Testis (tissue), 3 donors: Measurements from ENCODE around the gene FAM3B. TPM values are rescaled to one million over a fixed set of nuclear protein-coding genes. Genes with fewer than 3 reads are reported as not detected.

Source experiments
- DNase-seq: peaks from one replicate; pipeline ENCODE4 v3.0.0-alpha.2; 2019
- H3K27ac ChIP-seq, 2 donors: fragments of 200-600 bp; sonication (generic); one replicate each; pipeline ENCODE4 v1.5.1; 2019
- H3K27me3 ChIP-seq: fragments of 200-600 bp; sonication (generic); one replicate; pipeline ENCODE4 v1.5.1; 2019
- H3K36me3 ChIP-seq: fragments of 200-600 bp; sonication (generic); one replicate; pipeline ENCODE4 v1.5.1; 2017; ENCODE audit warnings: low read depth; ENCODE audit errors: missing control alignments
- H3K4me1 ChIP-seq: fragments of 200-600 bp; sonication (generic); one replicate; pipeline ENCODE4 v1.5.1; 2019
- H3K4me3 ChIP-seq, 2 donors: fragments of 200-600 bp; sonication (generic); one replicate each; pipeline ENCODE4 v1.5.1; 2017 to 2019
- H3K9me3 ChIP-seq: fragments of 200-600 bp; sonication (generic); one replicate; pipeline ENCODE4 v1.5.1; 2017
- CTCF ChIP-seq, 3 experiments: fragments of 450-650 bp in 2 of 3; fragments of 200-600 bp in 1 of 3; sonication (generic) in 1 of 3; IDR thresholded peaks; one replicate each; pipeline ENCODE4 v1.5.1; 2016 to 2019; ENCODE audit warnings: antibody characterized with exemption in 3 of 3, mild to moderate bottlenecking in 2 of 3, moderate library complexity in 1 of 3
- POLR2A ChIP-seq: fragments of 450-650 bp; IDR thresholded peaks from one replicate; pipeline ENCODE4 v1.6.1; 2017; ENCODE audit warnings: antibody characterized with exemption, mild to moderate bottlenecking, moderate library complexity
- WGBS, 2 donors: methylation state at CpG; one replicate each; pipeline ENCODE4 v1.1.5; 2018; 5-methylcytosine and 5-hydroxymethylcytosine counted together
- intact Hi-C: fragments of 100-400 bp; cut with DNase I; formaldehyde crosslinking; loops from one replicate; pipeline ENCODE4 v1.15.1; 2023; ENCODE audit warnings: low total_unique reads
- polyA plus RNA-seq: library from polyadenylated mRNA; stranded (reverse); fragments of 350-450 nt; fragmentation: Illumina TruSeq; extraction: RNeasy Lipid Tissue Mini Kit (QIAGEN cat#74804); gene quantifications from one replicate; pipeline ENCODE4 v1.2.3, GENCODE V29; 2014; ENCODE audit warnings: low read depth, low replicate concordance; ENCODE audit not compliant: insufficient read depth
- total RNA-seq, 2 donors: library from RNA; depleted of rRNA; stranded (reverse); fragments of >200 nt; gene quantifications; one replicate each; pipeline ENCODE4 v1.2.3, GENCODE V29; 2016

FAM3B gene
- total and polyA plus RNA-seq, 3 donors from 2014 or later = 4.9 to 14.1 (median 9.4) TPM

DNA sequence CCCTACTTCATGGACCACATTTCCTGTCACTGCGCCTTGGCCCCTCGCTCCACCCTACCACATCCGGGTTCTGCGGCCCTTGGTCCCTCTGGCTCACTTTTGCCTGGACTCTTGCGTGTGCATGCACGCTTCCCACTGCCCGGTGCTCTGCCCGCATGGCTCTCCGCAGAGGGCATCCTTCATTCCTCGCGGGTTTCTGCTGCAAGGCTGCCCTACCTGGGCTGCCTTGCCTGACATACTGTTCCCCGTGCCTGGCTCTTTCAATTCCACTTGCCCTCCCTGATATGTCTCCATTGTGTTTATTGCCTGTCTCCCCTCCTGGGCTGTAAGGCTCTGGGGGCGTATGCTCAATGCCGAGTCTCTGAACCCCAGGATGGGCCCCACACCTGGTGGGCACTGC, 71.7 kb downstream of the FAM3B start:
- no peaks in the 10 kb centered on the region for H3K9me3 ChIP-seq
- H3K27ac ChIP-seq = no peak overlapping the region
- no peaks in the 10 kb centered on the region for H3K27me3 ChIP-seq
- WGBS, 2 donors = 94 to 95% methylated on average over 14 of the region's 14 CpGs
- no peak overlapping the region for H3K4me3 ChIP-seq
- H3K36me3 ChIP-seq = no peaks in the 10 kb centered on the region
- TF ChIP-seq POLR2A = no peak
- TF ChIP-seq CTCF (IDR thresholded peaks at IDR 0.05) = no peak
- peaks cover 12% of the 10 kb centered on the region for H3K4me1 ChIP-seq
- intact Hi-C loops = no loop called here
- no peak for DNase-seq

DNA sequence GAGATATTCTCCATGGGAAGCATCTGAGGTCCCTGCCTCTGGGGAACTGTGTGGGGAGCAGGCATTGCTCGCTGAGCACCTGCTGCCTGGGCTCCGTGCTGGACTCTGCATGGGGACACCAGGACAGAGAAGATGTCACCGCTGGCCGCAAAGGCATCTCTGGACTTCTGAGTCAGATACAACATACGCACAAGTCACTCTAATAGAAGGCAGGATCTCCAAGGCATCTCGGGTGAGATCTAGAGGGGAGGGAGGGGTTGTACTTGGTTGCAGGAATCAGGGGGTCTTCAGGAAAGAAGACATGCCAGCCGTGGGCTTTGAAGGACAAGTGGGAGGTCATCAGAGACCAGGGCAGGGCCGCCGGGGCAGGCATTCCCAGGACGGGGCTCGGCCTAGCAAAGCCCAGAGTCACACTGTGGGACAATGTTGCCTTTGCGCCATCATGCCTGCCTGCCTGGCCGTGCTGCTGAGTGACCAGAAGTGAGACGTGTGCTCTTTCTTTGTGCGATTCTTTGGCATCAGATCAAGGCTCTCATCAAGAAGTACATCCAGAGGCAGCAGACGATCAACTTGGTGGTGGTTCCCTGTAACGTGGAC, 73.5 kb downstream of the FAM3B start:
- WGBS, 2 donors = 92 to 94% methylated on average over 17 of the region's 17 CpGs
- Histone ChIP-seq H3K4me1 (peaks cover 12% of the 10 kb centered on the region), H3K9me3 (no peaks in the 10 kb centered on the region), H3K4me3 (no peak overlapping the region), H3K36me3 (no peaks in the 10 kb centered on the region), H3K27me3 (no peaks in the 10 kb centered on the region), H3K27ac (no peak overlapping the region)
- intact Hi-C loops = no loop called here
- DNase-seq = no peak
- no peak for TF ChIP-seq CTCF (IDR thresholded peaks at IDR 0.05)
- no peak for TF ChIP-seq POLR2A

DNA sequence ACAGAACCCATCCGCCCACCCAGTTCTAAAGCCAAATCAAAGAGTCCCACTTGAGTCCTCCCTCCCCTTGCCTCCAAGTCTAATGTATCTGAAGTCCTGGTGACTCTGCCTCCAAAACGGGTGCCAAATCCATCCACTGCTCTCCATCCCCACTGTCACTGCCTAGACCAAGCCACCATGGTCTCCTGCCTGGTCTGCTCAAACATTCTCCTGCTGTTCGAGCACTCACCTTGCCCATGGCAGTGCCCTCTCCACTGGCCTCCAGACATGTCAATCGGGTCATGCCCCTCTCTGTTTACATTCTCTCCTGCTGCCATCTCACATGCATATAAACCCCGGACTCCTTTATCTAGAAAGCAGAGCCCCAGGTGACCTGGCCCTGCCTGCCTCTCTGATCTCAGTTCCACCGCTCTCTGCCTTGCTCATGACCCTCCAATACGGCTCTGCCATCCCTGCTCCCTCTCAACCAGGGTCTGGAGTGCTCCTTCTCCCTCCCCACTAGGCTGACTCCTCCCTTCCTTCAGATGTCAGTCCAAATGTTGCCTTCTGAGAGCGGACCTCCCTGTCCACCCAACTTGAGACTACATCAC, 77.4 kb downstream of the FAM3B start:
- Histone ChIP-seq H3K36me3 (no peaks in the 10 kb centered on the region), H3K4me1 (peaks cover 6% of the 10 kb centered on the region), H3K4me3 (no peak overlapping the region), H3K9me3 (no peaks in the 10 kb centered on the region), H3K27ac (no peak overlapping the region), H3K27me3 (no peaks in the 10 kb centered on the region)
- intact Hi-C loops = no loop called here
- no peak for DNase-seq
- TF ChIP-seq POLR2A (no peak), CTCF (IDR thresholded peaks at IDR 0.05) (no peak)
- 91 to 92% methylated on average over 8 of the region's 8 CpGs for WGBS, 2 donors

DNA sequence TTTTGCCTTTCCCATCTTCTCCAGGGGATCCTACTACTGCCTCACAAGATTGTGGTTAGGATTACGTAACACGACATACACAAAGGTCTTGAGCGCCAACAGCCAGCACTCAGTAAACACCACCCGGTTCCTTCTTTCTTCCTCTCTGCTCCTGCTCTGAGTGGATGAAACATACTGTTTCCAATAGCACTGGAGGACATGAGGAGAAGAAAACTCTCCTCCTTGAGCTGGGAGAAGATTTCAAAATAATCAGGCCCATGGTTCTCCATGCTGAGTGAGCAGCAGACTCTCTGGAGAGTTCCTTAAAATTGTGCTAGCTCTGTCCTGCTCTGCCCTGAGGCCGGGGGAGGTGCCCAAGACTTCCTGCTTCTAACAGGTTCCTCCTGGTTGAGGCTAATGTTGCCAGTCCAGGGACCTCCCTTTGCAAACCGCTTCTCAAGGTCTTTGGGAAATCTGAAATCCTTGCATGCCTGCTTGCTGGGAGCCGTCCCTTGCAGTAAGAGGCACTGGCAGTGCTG, 80.0 kb downstream of the FAM3B start:
- Histone ChIP-seq H3K4me3 (no peak overlapping the region), H3K9me3 (no peaks in the 10 kb centered on the region), H3K36me3 (no peaks in the 10 kb centered on the region), H3K27me3 (no peaks in the 10 kb centered on the region), H3K27ac (no peak overlapping the region), H3K4me1 (peaks cover 6% of the 10 kb centered on the region)
- intact Hi-C loops = no loop called here
- DNase-seq = peak; percentile 78
- TF ChIP-seq CTCF (IDR thresholded peaks at IDR 0.05) = no peak
- no peak for TF ChIP-seq POLR2A
- 63 to 76% methylated on average over 7 of the region's 7 CpGs for WGBS, 2 donors

GRCh38 chr21:41397471-41397891, 80.9 kb downstream of the FAM3B start:
- Histone ChIP-seq H3K4me1 (peaks cover 6% of the 10 kb centered on the region), H3K27me3 (no peaks in the 10 kb centered on the region), H3K9me3 (no peaks in the 10 kb centered on the region), H3K27ac (no peak overlapping the region), H3K36me3 (no peaks in the 10 kb centered on the region), H3K4me3 (no peak overlapping the region)
- no peak for DNase-seq
- WGBS, 2 donors = 93 to 95% methylated on average over 7 of the region's 7 CpGs
- no peak for TF ChIP-seq POLR2A
- no peak for TF ChIP-seq CTCF (IDR thresholded peaks at IDR 0.05)
- intact Hi-C loops = no loop called here
